ENCODE results near the gene ANKRD34C.

DNA sequence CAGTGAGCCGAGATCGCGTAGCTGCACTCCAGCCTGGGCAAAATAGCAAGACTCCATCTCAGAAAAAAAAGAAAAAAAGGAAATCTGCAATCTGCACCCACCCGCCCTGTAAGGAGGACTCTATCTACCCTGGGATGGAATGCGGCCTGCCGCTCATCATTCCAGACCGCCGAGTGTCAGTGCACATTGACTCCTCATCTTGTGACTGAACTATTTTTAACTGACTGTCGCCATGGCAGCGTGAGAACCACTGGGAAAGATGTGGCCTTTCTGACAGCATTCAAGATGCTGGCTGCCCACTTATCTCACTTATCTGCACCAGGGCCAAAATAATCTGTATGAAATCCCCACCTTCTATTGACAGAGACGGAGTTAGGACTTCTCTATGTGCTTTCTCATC, 38.8 kb upstream of the ANKRD34C start:
- TF ChIP-seq, protein P1, sequence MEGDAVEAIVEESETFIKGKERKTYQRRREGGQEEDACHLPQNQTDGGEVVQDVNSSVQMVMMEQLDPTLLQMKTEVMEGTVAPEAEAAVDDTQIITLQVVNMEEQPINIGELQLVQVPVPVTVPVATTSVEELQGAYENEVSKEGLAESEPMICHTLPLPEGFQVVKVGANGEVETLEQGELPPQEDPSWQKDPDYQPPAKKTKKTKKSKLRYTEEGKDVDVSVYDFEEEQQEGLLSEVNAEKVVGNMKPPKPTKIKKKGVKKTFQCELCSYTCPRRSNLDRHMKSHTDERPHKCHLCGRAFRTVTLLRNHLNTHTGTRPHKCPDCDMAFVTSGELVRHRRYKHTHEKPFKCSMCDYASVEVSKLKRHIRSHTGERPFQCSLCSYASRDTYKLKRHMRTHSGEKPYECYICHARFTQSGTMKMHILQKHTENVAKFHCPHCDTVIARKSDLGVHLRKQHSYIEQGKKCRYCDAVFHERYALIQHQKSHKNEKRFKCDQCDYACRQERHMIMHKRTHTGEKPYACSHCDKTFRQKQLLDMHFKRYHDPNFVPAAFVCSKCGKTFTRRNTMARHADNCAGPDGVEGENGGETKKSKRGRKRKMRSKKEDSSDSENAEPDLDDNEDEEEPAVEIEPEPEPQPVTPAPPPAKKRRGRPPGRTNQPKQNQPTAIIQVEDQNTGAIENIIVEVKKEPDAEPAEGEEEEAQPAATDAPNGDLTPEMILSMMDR (IDR thresholded peaks at IDR 0.05; ENCODE audit: low read depth, low read length, poor library complexity, severe bottlenecking): no peak
- TF ChIP-seq EZH2phosphoT487 (IDR thresholded peaks at IDR 0.05; ENCODE audit: borderline replicate concordance, low read length): no peak

Measured in DOHH2 (cell line).